Breast epithelium (tissue), 4 donors: ENCODE results near the gene U2SURP. TPM values are rescaled to one million over a fixed set of nuclear protein-coding genes. Genes with fewer than 3 reads are reported as not detected.

Experiments used
- DNase-seq, 2 donors: peaks; one replicate each; pipeline ENCODE4 v3.0.0-alpha.2; 2019; ENCODE audit warnings: low spot score in 2 of 2
- H3K27ac ChIP-seq, 2 donors: fragments of 200-600 bp; sonication (generic) in 1 of 2; one replicate each; pipeline ENCODE4 v1.5.1; 2016 to 2019; ENCODE audit warnings: mild to moderate bottlenecking in 1 of 2
- H3K27me3 ChIP-seq, 2 donors: fragments of 200-600 bp; sonication (generic) in 1 of 2; one replicate each; pipeline versions ENCODE4 v1.5.1 to v1.6.0; 2017 to 2019; ENCODE audit warnings: control low read depth in 1 of 2, mild to moderate bottlenecking in 1 of 2
- H3K36me3 ChIP-seq: fragments of 200-600 bp; one replicate; pipeline ENCODE4 v1.5.1; 2019
- H3K4me1 ChIP-seq, 2 donors: fragments of 200-600 bp; sonication (generic); one replicate each; pipeline ENCODE4 v1.5.1; 2016 to 2019; ENCODE audit warnings: control low read depth in 1 of 2
- H3K4me3 ChIP-seq, 3 donors: fragments of 200-600 bp; sonication (generic); 1 replicate in 2 of 3; 2 replicates in 1 of 3; pipeline ENCODE4 v1.5.1; 2016 to 2019; ENCODE audit warnings: mild to moderate bottlenecking in 3 of 3, moderate library complexity in 2 of 3
- H3K9me3 ChIP-seq, 2 donors: fragments of 200-600 bp; sonication (generic) in 1 of 2; one replicate each; pipeline ENCODE4 v1.5.1; 2016 to 2019; ENCODE audit warnings: control low read depth in 1 of 2
- POLR2A ChIP-seq: fragments of 450-650 bp; IDR thresholded peaks from one replicate; pipeline ENCODE4 v1.6.1; 2016; ENCODE audit warnings: antibody characterized with exemption, mild to moderate bottlenecking, moderate library complexity
- POLR2AphosphoS5 ChIP-seq, 3 donors: sonication (generic); formaldehyde crosslinking; IDR thresholded peaks; one replicate each; pipeline ENCODE4 v1.6.1; 2017; ENCODE audit warnings: antibody characterized with exemption in 3 of 3
- intact Hi-C: fragments of 100-400 bp; cut with DNase I; formaldehyde crosslinking; loops from one replicate; pipeline ENCODE4 v1.15.1; 2023; ENCODE audit warnings: low total_unique reads
- total RNA-seq, 3 donors: library from RNA; depleted of rRNA; stranded (reverse); fragments of >200 nt; gene quantifications; one replicate each; pipeline ENCODE4 v1.1.0, GENCODE V29; 2016
- TF ChIP-seq, protein P1 (sequence below), 3 donors: fragments of 450-650 bp; IDR thresholded peaks; one replicate each; pipeline ENCODE4 v1.5.1; 2016 to 2017; ENCODE audit warnings: antibody characterized with exemption in 3 of 3, mild to moderate bottlenecking in 3 of 3, moderate library complexity in 3 of 3

The U2SURP gene
- total RNA-seq, 3 donors from 2014 or later: 79.8 to 122 (median 96.4) TPM

DNA sequence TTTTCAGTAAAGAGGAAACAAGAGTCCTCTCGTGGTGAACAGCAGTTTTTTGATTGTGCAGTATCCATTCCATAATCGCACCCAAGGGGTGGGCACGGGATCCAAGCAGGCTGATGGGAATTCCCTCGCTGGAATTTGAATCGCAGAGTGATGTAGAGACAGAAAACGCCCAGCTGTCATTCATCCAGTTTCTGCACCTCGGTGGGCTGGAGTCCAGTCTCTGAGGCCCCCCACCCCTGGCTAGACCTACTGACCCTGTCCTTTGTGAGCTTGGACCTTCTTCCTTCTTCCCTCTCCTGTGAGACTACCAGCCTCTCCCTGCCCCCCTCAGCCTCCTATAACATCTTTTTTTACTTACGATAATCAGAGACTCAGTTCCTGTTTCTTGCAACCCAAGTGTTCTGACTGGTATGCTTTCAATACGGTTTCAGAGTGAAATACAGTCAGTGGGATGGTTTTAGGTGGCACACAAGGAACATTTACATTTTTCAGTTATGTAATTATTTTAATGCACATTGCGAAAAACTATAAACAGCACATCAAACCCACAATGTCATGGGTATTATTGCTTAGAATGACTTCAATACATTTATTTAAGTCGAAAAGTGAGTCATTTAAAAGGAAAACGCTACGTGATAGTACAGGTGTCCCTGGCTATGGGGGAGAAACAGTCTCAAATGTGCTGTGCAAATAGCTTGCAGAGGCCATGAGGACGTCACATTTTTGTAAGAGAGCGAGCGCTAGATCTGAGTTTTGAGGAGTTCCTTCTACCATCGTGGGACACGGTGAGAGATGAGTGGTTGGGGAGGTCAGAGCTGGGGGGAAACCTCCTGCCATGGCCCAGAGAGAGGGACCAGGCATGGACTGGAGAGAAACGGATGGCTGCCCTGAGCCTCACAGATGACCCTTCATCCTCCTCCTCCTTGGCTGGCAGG, 80.7 kb downstream of the U2SURP start:
- Histone ChIP-seq H3K4me1 (no peaks in the 10 kb centered on the region), H3K36me3 (no peaks in the 10 kb centered on the region), H3K27ac (no peak overlapping the region), H3K9me3 (no peaks in the 10 kb centered on the region), H3K27me3 (no peaks in the 10 kb centered on the region), H3K4me3 (no peak overlapping the region)
- intact Hi-C loops: no loop called here
- TF ChIP-seq, protein P1, sequence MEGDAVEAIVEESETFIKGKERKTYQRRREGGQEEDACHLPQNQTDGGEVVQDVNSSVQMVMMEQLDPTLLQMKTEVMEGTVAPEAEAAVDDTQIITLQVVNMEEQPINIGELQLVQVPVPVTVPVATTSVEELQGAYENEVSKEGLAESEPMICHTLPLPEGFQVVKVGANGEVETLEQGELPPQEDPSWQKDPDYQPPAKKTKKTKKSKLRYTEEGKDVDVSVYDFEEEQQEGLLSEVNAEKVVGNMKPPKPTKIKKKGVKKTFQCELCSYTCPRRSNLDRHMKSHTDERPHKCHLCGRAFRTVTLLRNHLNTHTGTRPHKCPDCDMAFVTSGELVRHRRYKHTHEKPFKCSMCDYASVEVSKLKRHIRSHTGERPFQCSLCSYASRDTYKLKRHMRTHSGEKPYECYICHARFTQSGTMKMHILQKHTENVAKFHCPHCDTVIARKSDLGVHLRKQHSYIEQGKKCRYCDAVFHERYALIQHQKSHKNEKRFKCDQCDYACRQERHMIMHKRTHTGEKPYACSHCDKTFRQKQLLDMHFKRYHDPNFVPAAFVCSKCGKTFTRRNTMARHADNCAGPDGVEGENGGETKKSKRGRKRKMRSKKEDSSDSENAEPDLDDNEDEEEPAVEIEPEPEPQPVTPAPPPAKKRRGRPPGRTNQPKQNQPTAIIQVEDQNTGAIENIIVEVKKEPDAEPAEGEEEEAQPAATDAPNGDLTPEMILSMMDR (IDR thresholded peaks at IDR 0.05): no peak
- TF ChIP-seq POLR2AphosphoS5 (IDR thresholded peaks at IDR 0.05) (no peak), POLR2A (no peak)
- no peak for DNase-seq

DNA sequence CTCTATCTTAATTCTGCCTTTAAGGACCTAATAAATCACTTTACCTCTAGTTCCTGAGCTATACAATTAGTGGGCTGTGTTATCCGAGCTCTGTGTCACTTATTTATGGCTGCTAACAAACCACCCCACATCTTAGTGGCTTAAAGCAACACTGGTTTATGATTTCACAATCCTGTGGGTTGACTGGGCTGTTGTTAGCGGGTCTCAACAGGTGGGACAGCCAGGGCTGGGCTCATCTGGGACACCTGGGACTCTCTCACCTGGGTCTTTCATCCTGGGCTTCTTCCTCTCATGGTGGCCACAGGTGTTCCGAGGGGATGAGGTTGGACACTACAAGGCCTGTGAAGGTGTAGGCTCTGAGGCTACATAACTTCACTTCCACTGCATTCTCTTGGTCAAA, 82.4 kb downstream of the U2SURP start:
- no peak for TF ChIP-seq POLR2AphosphoS5 (IDR thresholded peaks at IDR 0.05)
- TF ChIP-seq POLR2A: no peak
- TF ChIP-seq, protein P1 (IDR thresholded peaks at IDR 0.05): no peak
- no peaks in the 10 kb centered on the region for H3K4me1 ChIP-seq
- no peaks in the 10 kb centered on the region for H3K27me3 ChIP-seq
- intact Hi-C loops: no loop called here
- no peak for DNase-seq
- H3K27ac ChIP-seq: no peak overlapping the region
- no peaks in the 10 kb centered on the region for H3K9me3 ChIP-seq
- H3K4me3 ChIP-seq: no peak overlapping the region
- no peaks in the 10 kb centered on the region for H3K36me3 ChIP-seq

DNA sequence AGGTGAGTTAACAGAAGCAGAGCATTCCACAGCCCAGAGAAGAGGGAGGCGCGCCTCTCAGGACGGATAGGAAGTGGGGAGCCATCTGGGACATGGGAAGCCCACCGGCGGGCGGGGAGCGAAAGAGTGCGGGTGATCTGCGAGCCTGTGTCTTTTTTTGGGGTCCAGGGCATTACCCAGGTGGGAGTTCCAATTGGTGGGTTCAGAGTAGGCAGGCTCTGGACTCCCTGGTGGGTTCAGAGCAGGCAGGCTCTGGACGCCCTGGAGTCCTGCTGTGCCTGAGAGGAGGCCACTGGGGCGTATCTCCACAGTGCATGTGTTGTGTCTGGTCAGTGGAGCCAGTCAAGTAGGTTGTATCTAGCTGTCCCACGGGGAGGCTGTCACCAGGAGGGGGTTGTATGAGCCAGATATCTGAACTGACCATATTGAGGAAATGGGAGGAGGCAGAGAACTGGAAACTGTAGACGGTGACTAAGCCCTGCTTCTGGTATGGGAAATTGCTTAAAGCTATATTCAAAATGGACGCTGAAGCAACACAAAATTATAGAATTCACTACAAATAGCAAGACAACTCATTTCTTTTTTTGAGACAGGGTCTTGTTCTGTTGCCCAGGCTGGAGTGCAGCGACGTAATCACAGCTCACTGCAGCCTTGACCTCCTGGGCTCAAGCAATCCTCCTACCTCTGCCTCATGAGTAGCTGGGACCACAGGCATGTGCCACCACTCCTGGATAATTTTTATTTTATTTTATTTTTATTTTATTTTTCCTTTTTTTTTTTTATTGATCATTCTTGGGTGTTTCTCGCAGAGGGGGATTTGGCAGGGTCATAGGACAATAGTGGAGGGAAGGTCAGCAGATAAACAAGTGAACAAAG, 83.7 kb downstream of the U2SURP start:
- no peak overlapping the region for H3K4me3 ChIP-seq
- H3K4me1 ChIP-seq: no peaks in the 10 kb centered on the region
- TF ChIP-seq, protein P1 (IDR thresholded peaks at IDR 0.05): no peak
- TF ChIP-seq POLR2A (no peak), POLR2AphosphoS5 (IDR thresholded peaks at IDR 0.05) (no peak)
- intact Hi-C loops: no loop called here
- H3K27ac ChIP-seq: no peak overlapping the region
- H3K9me3 ChIP-seq: no peaks in the 10 kb centered on the region
- no peak for DNase-seq
- H3K36me3 ChIP-seq: no peaks in the 10 kb centered on the region
- H3K27me3 ChIP-seq: no peaks in the 10 kb centered on the region

DNA sequence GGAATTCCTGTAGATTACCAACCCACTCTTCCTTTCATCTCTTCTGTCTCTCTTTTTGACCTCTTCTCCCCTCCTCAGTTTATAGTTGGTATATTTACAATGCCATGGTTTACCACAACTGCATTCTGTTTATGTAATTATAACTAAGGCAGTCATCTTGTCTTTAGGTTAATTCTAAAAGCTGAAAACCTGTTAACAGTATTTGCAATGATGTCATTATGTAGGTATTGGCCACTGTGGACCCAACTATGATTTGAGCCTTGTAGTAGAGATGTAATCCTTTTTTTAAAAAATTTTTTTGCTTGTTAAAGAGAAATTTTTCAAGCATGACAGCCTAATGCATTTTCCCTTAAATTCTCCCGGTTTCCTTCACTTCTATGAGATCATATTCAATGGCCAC, 87.5 kb downstream of the U2SURP start:
- Histone ChIP-seq H3K36me3 (no peaks in the 10 kb centered on the region), H3K27me3 (no peaks in the 10 kb centered on the region), H3K9me3 (no peaks in the 10 kb centered on the region), H3K4me3 (no peak overlapping the region), H3K27ac (no peak overlapping the region), H3K4me1 (no peaks in the 10 kb centered on the region)
- DNase-seq: no peak
- intact Hi-C loops: no loop called here
- TF ChIP-seq POLR2AphosphoS5 (IDR thresholded peaks at IDR 0.05): no peak
- TF ChIP-seq POLR2A: no peak
- TF ChIP-seq, protein P1 (IDR thresholded peaks at IDR 0.05): no peak
